Osteocyte (in vitro differentiated cells): ENCODE results near the gene OBP2A. TPM values are rescaled to one million over a fixed set of nuclear protein-coding genes. Genes with fewer than 3 reads are reported as not detected.

Experiments
- DNase-seq: peaks from one replicate; pipeline ENCODE4 v3.0.0; 2021; ENCODE audit warnings: mixed read lengths; ENCODE audit not compliant: unreplicated experiment; ENCODE audit errors: extremely low spot score
- H3K27ac Mint-ChIP-seq: one replicate; pipeline ENCODE4 v1.8.0; 2021; ENCODE audit warnings: mild to moderate bottlenecking, mixed read lengths; ENCODE audit not compliant: unreplicated experiment
- H3K27me3 Mint-ChIP-seq: one replicate; pipeline ENCODE4 v1.8.0; 2021; ENCODE audit warnings: mixed read lengths; ENCODE audit not compliant: unreplicated experiment
- H3K36me3 Mint-ChIP-seq: one replicate; pipeline ENCODE4 v1.8.0; 2021; ENCODE audit warnings: mixed read lengths; ENCODE audit not compliant: unreplicated experiment
- H3K4me1 Mint-ChIP-seq: one replicate; pipeline ENCODE4 v1.8.0; 2021; ENCODE audit warnings: mixed read lengths; ENCODE audit not compliant: unreplicated experiment
- H3K4me3 Mint-ChIP-seq: one replicate; pipeline ENCODE4 v1.8.0; 2021; ENCODE audit warnings: mild to moderate bottlenecking, moderate library complexity, mixed read lengths; ENCODE audit not compliant: unreplicated experiment
- H3K9me3 Mint-ChIP-seq: one replicate; pipeline ENCODE4 v1.8.0; 2021; ENCODE audit warnings: mixed read lengths; ENCODE audit not compliant: unreplicated experiment
- CTCF ChIP-seq: fragments of 200-600 bp; sonication (generic); IDR thresholded peaks from 2 replicates; pipeline ENCODE4 v1.5.0; 2021; ENCODE audit warnings: antibody characterized with exemption, mild to moderate bottlenecking, moderate library complexity
- total RNA-seq: library from RNA; stranded (reverse); gene quantifications from 2 replicates; pipeline ENCODE4 v1.2.1, GENCODE V29; 2021

The OBP2A gene
- total RNA-seq, 1 donor from 2014 or later = not detected

GRCh38 chr9:135551031-135551430 lies 5.1 kb downstream of the OBP2A start:
- Mint-ChIP-seq H3K4me1 (no peaks in the 10 kb centered on the region), H3K9me3 (peaks cover 4% of the 10 kb centered on the region), H3K27me3 (peaks cover 3% of the 10 kb centered on the region), H3K4me3 (no peak overlapping the region), H3K36me3 (no peaks in the 10 kb centered on the region), H3K27ac (no peak overlapping the region)
- no peak for TF ChIP-seq CTCF
- no peak for DNase-seq

- no peak for TF ChIP-seq CTCF
- no peak for DNase-seq
- no peaks in the 10 kb centered on the region for H3K4me1 Mint-ChIP-seq
- peaks cover 3% of the 10 kb centered on the region for H3K27me3 Mint-ChIP-seq
- no peak overlapping the region for H3K4me3 Mint-ChIP-seq
- peaks cover 5% of the 10 kb centered on the region for H3K9me3 Mint-ChIP-seq
- no peak overlapping the region for H3K27ac Mint-ChIP-seq
- H3K36me3 Mint-ChIP-seq = no peaks in the 10 kb centered on the region
Observed at GRCh38 chr9:135551456-135551855, 5.5 kb downstream of the OBP2A start.

- DNase-seq = no peak
- peaks cover 5% of the 10 kb centered on the region for H3K9me3 Mint-ChIP-seq
- no peak overlapping the region for H3K27ac Mint-ChIP-seq
- no peak overlapping the region for H3K4me3 Mint-ChIP-seq
- no peak for TF ChIP-seq CTCF
- H3K27me3 Mint-ChIP-seq = peaks cover 3% of the 10 kb centered on the region
- H3K36me3 Mint-ChIP-seq = no peaks in the 10 kb centered on the region
- H3K4me1 Mint-ChIP-seq = no peaks in the 10 kb centered on the region
Observed at GRCh38 chr9:135552021-135552697, 6.2 kb downstream of the OBP2A start.

GRCh38 chr9:135552698-135553171 lies 6.8 kb downstream of the OBP2A start:
- H3K4me3 Mint-ChIP-seq = no peak overlapping the region
- peaks cover 3% of the 10 kb centered on the region for H3K27me3 Mint-ChIP-seq
- no peak for TF ChIP-seq CTCF
- peaks cover 5% of the 10 kb centered on the region for H3K9me3 Mint-ChIP-seq
- no peak for DNase-seq
- no peaks in the 10 kb centered on the region for H3K4me1 Mint-ChIP-seq
- no peaks in the 10 kb centered on the region for H3K36me3 Mint-ChIP-seq
- no peak overlapping the region for H3K27ac Mint-ChIP-seq

GRCh38 chr9:135554718-135555117 lies 8.8 kb downstream of the OBP2A start:
- Mint-ChIP-seq H3K36me3 (no peaks in the 10 kb centered on the region), H3K27ac (no peak overlapping the region), H3K27me3 (peaks cover 3% of the 10 kb centered on the region), H3K4me1 (no peaks in the 10 kb centered on the region), H3K9me3 (peaks cover 5% of the 10 kb centered on the region), H3K4me3 (no peak overlapping the region)
- no peak for TF ChIP-seq CTCF
- no peak for DNase-seq
